Liver (tissue), 9 donors: ENCODE measurements around the gene CCDC50. TPM values are rescaled to one million over a fixed set of nuclear protein-coding genes. Genes with fewer than 3 reads are reported as not detected.

Source experiments
- DNase-seq: peaks from one replicate; pipeline ENCODE4 v3.0.0-alpha.2; 2017; ENCODE audit warnings: low spot score
- H3K27ac ChIP-seq, 2 donors: one replicate each; pipeline ENCODE4 v1.7.0; 2013; ENCODE audit warnings: inconsistent platforms in 2 of 2, low read length in 2 of 2, control low read depth in 1 of 2, low read depth in 1 of 2, mild to moderate bottlenecking in 1 of 2
- H3K27me3 ChIP-seq, 4 donors: one replicate each; pipeline versions ENCODE4 v1.6.1 to v1.7.0; 2013; ENCODE audit warnings: low read length in 3 of 4, inconsistent platforms in 1 of 4, mild to moderate bottlenecking in 1 of 4, moderate library complexity in 1 of 4; ENCODE audit not compliant: control insufficient read depth in 4 of 4, insufficient read depth in 4 of 4
- H3K36me3 ChIP-seq, 4 donors: one replicate each; pipeline versions ENCODE4 v1.6.1 to v1.7.0; 2013; ENCODE audit warnings: low read length in 3 of 4, mild to moderate bottlenecking in 3 of 4, low read depth in 1 of 4, moderate library complexity in 1 of 4; ENCODE audit not compliant: control insufficient read depth in 4 of 4, insufficient read depth in 3 of 4
- H3K4me1 ChIP-seq, 4 donors: one replicate each; pipeline versions ENCODE4 v1.6.1 to v1.7.0; 2013; ENCODE audit warnings: low read length in 3 of 4, mild to moderate bottlenecking in 3 of 4, moderate library complexity in 1 of 4; ENCODE audit not compliant: control insufficient read depth in 4 of 4, insufficient read depth in 4 of 4
- H3K4me3 ChIP-seq, 3 donors: one replicate each; pipeline versions ENCODE4 v1.6.1 to v1.7.0; 2013; ENCODE audit warnings: low read length in 3 of 3, control low read depth in 1 of 3, low read depth in 1 of 3, mild to moderate bottlenecking in 1 of 3
- H3K9ac ChIP-seq, 2 donors: one replicate each; pipeline ENCODE4 v1.7.0; 2013; ENCODE audit warnings: low read length in 2 of 2, mild to moderate bottlenecking in 2 of 2, moderate library complexity in 2 of 2, control low read depth in 1 of 2, low read depth in 1 of 2
- H3K9me3 ChIP-seq, 4 donors: one replicate each; pipeline versions ENCODE4 v1.6.1 to v1.7.0; 2013; ENCODE audit warnings: low read length in 3 of 4; ENCODE audit not compliant: control insufficient read depth in 4 of 4
- ATF3 ChIP-seq: IDR thresholded peaks from 2 replicates; pipeline ENCODE4 v1.6.1; 2016; ENCODE audit warnings: antibody characterized with exemption
- EGR1 ChIP-seq, 2 donors: IDR thresholded peaks; 2 replicates each; pipeline ENCODE4 v1.6.1; 2016 to 2018; ENCODE audit warnings: antibody characterized with exemption in 2 of 2, low read depth in 2 of 2
- FOXA2 ChIP-seq: IDR thresholded peaks from 2 replicates; pipeline ENCODE4 v1.6.1; 2016; ENCODE audit warnings: antibody characterized with exemption
- GABPA ChIP-seq, 2 donors: IDR thresholded peaks in 1 of 2; conservative IDR thresholded peaks in 1 of 2; 2 replicates each; pipeline ENCODE4 v1.6.1; 2016; ENCODE audit warnings: antibody characterized with exemption in 2 of 2, mild to moderate bottlenecking in 1 of 2, moderate library complexity in 1 of 2
- HNF4A ChIP-seq, 2 donors: conservative IDR thresholded peaks; 2 replicates each; pipeline ENCODE4 v1.6.1; 2016; ENCODE audit warnings: antibody characterized with exemption in 2 of 2, mild to moderate bottlenecking in 2 of 2
- HNF4G ChIP-seq: IDR thresholded peaks from 2 replicates; pipeline ENCODE4 v1.6.1; 2016; ENCODE audit warnings: antibody characterized with exemption
- JUND ChIP-seq, 2 donors: IDR thresholded peaks; 2 replicates each; pipeline ENCODE4 v1.6.1; 2016; ENCODE audit warnings: antibody characterized with exemption in 2 of 2
- NR2F2 ChIP-seq: IDR thresholded peaks from 2 replicates; pipeline ENCODE4 v1.6.1; 2016; ENCODE audit warnings: antibody characterized with exemption
- RAD21 ChIP-seq, 2 donors: IDR thresholded peaks; 2 replicates each; pipeline ENCODE4 v1.6.1; 2016; ENCODE audit warnings: antibody characterized with exemption in 2 of 2, mild to moderate bottlenecking in 2 of 2
- RXRA ChIP-seq, 2 donors: IDR thresholded peaks; 2 replicates each; pipeline ENCODE4 v1.6.1; 2017 to 2018; ENCODE audit warnings: antibody characterized with exemption in 2 of 2, mild to moderate bottlenecking in 1 of 2
- SP1 ChIP-seq: IDR thresholded peaks from 2 replicates; pipeline ENCODE4 v1.6.1; 2018; ENCODE audit warnings: antibody characterized with exemption, mild to moderate bottlenecking
- TAF1 ChIP-seq: conservative IDR thresholded peaks from 2 replicates; pipeline ENCODE4 v1.6.1; 2016; ENCODE audit warnings: antibody characterized with exemption, mild to moderate bottlenecking
- YY1 ChIP-seq: IDR thresholded peaks from 2 replicates; pipeline ENCODE4 v1.6.1; 2016; ENCODE audit warnings: antibody characterized with exemption, mild to moderate bottlenecking
- ZBTB33 ChIP-seq: IDR thresholded peaks from 2 replicates; pipeline ENCODE4 v1.6.1; 2016; ENCODE audit warnings: antibody characterized with exemption
- WGBS: extraction: QIAGEN DNeasy Blood & Tissue Kit; methylation state at CpG from one replicate; pipeline ENCODE4 v1.1.7; 2013; 5-methylcytosine and 5-hydroxymethylcytosine counted together
- polyA plus RNA-seq, 2 donors: library from polyadenylated mRNA; stranded (reverse) in 1 of 2; unstranded in 1 of 2; fragments of 200-250 nt in 1 of 2; fragments of >200 nt in 1 of 2; fragmentation: Nextera tagmentation in 1 of 2; extraction: Ambion mirVana in 1 of 2; gene quantifications; one replicate each; pipeline versions ENCODE4 v1.2.1 to v1.2.3, GENCODE V29; 2013 to 2015
- total RNA-seq, 2 donors: library from RNA; depleted of rRNA; stranded (reverse); fragments of >200 nt; gene quantifications; one replicate each; pipeline ENCODE4 v1.2.3, GENCODE V29; 2014
- TF ChIP-seq, protein P1 (sequence below): fragments of 150-350 bp; IDR thresholded peaks from 2 replicates; pipeline ENCODE4 v1.5.1; 2017; ENCODE audit warnings: improper control_type of control experiment, low read depth, low read length; ENCODE audit not compliant: missing input control
- TF ChIP-seq, protein P2 (sequence below): IDR thresholded peaks from 2 replicates; pipeline ENCODE4 v1.6.1; 2016; ENCODE audit warnings: antibody characterized with exemption
- TF ChIP-seq, protein P3 (sequence below): IDR thresholded peaks from 2 replicates; pipeline ENCODE4 v1.6.1; 2016; ENCODE audit warnings: antibody characterized with exemption, mild to moderate bottlenecking
- donor health status: healthy.
- donor health status: healthy.
- donor health status: healthy.
- donor health status: healthy.
- donor health status: healthy.

The CCDC50 gene
- total and polyA plus RNA-seq, 4 donors: 15.4 to 69.0 (median 33.6) TPM

- no peak overlapping the region for H3K9ac ChIP-seq
- TF ChIP-seq HNF4G (no peak), HNF4A (conservative IDR thresholded peaks at IDR 0.05) (no peak), NR2F2 (no peak), RAD21 (IDR thresholded peaks at IDR 0.05) (no peak), EGR1 (IDR thresholded peaks at IDR 0.05; ENCODE audit: low read depth in 2 of 2) (no peak), JUND (IDR thresholded peaks at IDR 0.05) (no peak), YY1 (no peak), ZBTB33 (no peak), RXRA (IDR thresholded peaks at IDR 0.05) (no peak), ATF3 (no peak), GABPA (IDR thresholded peaks at IDR 0.05 in 1 of 2, conservative IDR thresholded peaks at IDR 0.05 in 1 of 2) (no peak), TAF1 (no peak)
- TF ChIP-seq, protein P1, sequence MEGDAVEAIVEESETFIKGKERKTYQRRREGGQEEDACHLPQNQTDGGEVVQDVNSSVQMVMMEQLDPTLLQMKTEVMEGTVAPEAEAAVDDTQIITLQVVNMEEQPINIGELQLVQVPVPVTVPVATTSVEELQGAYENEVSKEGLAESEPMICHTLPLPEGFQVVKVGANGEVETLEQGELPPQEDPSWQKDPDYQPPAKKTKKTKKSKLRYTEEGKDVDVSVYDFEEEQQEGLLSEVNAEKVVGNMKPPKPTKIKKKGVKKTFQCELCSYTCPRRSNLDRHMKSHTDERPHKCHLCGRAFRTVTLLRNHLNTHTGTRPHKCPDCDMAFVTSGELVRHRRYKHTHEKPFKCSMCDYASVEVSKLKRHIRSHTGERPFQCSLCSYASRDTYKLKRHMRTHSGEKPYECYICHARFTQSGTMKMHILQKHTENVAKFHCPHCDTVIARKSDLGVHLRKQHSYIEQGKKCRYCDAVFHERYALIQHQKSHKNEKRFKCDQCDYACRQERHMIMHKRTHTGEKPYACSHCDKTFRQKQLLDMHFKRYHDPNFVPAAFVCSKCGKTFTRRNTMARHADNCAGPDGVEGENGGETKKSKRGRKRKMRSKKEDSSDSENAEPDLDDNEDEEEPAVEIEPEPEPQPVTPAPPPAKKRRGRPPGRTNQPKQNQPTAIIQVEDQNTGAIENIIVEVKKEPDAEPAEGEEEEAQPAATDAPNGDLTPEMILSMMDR: no peak
- TF ChIP-seq, protein P2, sequence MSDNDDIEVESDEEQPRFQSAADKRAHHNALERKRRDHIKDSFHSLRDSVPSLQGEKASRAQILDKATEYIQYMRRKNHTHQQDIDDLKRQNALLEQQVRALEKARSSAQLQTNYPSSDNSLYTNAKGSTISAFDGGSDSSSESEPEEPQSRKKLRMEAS: no peak
- TF ChIP-seq, protein P3, sequence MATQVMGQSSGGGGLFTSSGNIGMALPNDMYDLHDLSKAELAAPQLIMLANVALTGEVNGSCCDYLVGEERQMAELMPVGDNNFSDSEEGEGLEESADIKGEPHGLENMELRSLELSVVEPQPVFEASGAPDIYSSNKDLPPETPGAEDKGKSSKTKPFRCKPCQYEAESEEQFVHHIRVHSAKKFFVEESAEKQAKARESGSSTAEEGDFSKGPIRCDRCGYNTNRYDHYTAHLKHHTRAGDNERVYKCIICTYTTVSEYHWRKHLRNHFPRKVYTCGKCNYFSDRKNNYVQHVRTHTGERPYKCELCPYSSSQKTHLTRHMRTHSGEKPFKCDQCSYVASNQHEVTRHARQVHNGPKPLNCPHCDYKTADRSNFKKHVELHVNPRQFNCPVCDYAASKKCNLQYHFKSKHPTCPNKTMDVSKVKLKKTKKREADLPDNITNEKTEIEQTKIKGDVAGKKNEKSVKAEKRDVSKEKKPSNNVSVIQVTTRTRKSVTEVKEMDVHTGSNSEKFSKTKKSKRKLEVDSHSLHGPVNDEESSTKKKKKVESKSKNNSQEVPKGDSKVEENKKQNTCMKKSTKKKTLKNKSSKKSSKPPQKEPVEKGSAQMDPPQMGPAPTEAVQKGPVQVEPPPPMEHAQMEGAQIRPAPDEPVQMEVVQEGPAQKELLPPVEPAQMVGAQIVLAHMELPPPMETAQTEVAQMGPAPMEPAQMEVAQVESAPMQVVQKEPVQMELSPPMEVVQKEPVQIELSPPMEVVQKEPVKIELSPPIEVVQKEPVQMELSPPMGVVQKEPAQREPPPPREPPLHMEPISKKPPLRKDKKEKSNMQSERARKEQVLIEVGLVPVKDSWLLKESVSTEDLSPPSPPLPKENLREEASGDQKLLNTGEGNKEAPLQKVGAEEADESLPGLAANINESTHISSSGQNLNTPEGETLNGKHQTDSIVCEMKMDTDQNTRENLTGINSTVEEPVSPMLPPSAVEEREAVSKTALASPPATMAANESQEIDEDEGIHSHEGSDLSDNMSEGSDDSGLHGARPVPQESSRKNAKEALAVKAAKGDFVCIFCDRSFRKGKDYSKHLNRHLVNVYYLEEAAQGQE: no peak
- 83% methylated on average over 1 of the region's 1 CpG for WGBS
- no peaks in the 10 kb centered on the region for H3K36me3 ChIP-seq
- H3K27me3 ChIP-seq: no peaks in the 10 kb centered on the region
- H3K27ac ChIP-seq: no peak overlapping the region
- DNase-seq: no peak
- no peaks in the 10 kb centered on the region for H3K4me1 ChIP-seq
- no peak overlapping the region for H3K4me3 ChIP-seq
- H3K9me3 ChIP-seq: no peaks in the 10 kb centered on the region
These were observed 28.8 kb upstream of the CCDC50 start for GRCh38 chr3:191300422-191300821.

GRCh38 chr3:191301017-191301416, 28.2 kb upstream of the CCDC50 start:
- 91% methylated on average over 1 of the region's 1 CpG for WGBS
- Histone ChIP-seq H3K4me1 (no peaks in the 10 kb centered on the region), H3K9ac (no peak overlapping the region), H3K36me3 (no peaks in the 10 kb centered on the region), H3K27ac (no peak overlapping the region), H3K9me3 (no peaks in the 10 kb centered on the region), H3K27me3 (no peaks in the 10 kb centered on the region), H3K4me3 (no peak overlapping the region)
- no peak for DNase-seq
- TF ChIP-seq YY1 (no peak), GABPA (IDR thresholded peaks at IDR 0.05 in 1 of 2, conservative IDR thresholded peaks at IDR 0.05 in 1 of 2) (no peak), SP1 (no peak), FOXA2 (no peak), NR2F2 (no peak), TAF1 (no peak), EGR1 (IDR thresholded peaks at IDR 0.05; ENCODE audit: low read depth in 2 of 2) (no peak), JUND (IDR thresholded peaks at IDR 0.05) (no peak), HNF4A (conservative IDR thresholded peaks at IDR 0.05) (no peak), RXRA (IDR thresholded peaks at IDR 0.05) (no peak)
- TF ChIP-seq, protein P3: no peak
